Lung (tissue), 12 donors: Measurements from ENCODE around the gene COL18A1. TPM values are rescaled to one million over a fixed set of nuclear protein-coding genes. Genes with fewer than 3 reads are reported as not detected.

Experiments
- ATAC-seq: fragments of 200-7000 bp; cut with Tn5 transposase; one replicate; pipeline ENCODE4 v1.9.1; 2020; ENCODE audit warnings: moderate number of reproducible peaks; ENCODE audit not compliant: insufficient read depth, low FRiP score
- DNase-seq, 3 donors: peaks; one replicate each; pipeline ENCODE4 v3.0.0-alpha.2; 2013 to 2017
- H3K27ac ChIP-seq, 2 donors: one replicate each; pipeline ENCODE4 v1.5.1; 2013; ENCODE audit warnings: mild to moderate bottlenecking in 2 of 2, moderate library complexity in 2 of 2, control low read depth in 1 of 2, inconsistent platforms in 1 of 2, low read depth in 1 of 2, low read length in 1 of 2
- H3K27me3 ChIP-seq, 3 donors: one replicate each; pipeline ENCODE4 v1.5.1; 2013; ENCODE audit warnings: low read length in 2 of 3; ENCODE audit not compliant: control insufficient read depth in 3 of 3, insufficient read depth in 3 of 3
- H3K36me3 ChIP-seq, 4 donors: one replicate each; pipeline ENCODE4 v1.5.1; 2013; ENCODE audit warnings: low read length in 4 of 4, mild to moderate bottlenecking in 1 of 4, moderate library complexity in 1 of 4; ENCODE audit not compliant: control insufficient read depth in 4 of 4, insufficient read depth in 4 of 4
- H3K4me1 ChIP-seq, 5 donors: one replicate each; pipeline ENCODE4 v1.5.1; 2013; ENCODE audit warnings: low read length in 5 of 5, mild to moderate bottlenecking in 2 of 5, moderate library complexity in 1 of 5; ENCODE audit not compliant: control insufficient read depth in 5 of 5, insufficient read depth in 5 of 5
- H3K4me3 ChIP-seq: one replicate; pipeline ENCODE4 v1.5.1; 2013; ENCODE audit warnings: mild to moderate bottlenecking, control low read depth, moderate library complexity
- H3K9ac ChIP-seq, 2 donors: one replicate each; pipeline ENCODE4 v1.5.1; 2013; ENCODE audit warnings: low read length in 2 of 2, control low read depth in 1 of 2; ENCODE audit not compliant: insufficient read depth in 1 of 2
- H3K9me3 ChIP-seq, 4 donors: one replicate each; pipeline ENCODE4 v1.5.1; 2013; ENCODE audit warnings: low read length in 3 of 4, mild to moderate bottlenecking in 1 of 4, moderate library complexity in 1 of 4; ENCODE audit not compliant: control insufficient read depth in 4 of 4, insufficient read depth in 3 of 4
- CTCF ChIP-seq: IDR thresholded peaks from 2 replicates; pipeline ENCODE4 v1.5.1; 2012; ENCODE audit warnings: mild to moderate bottlenecking; ENCODE audit errors: control extremely low read depth, extremely low read depth
- WGBS, 2 donors: extraction: QIAGEN DNeasy Blood & Tissue Kit; methylation state at CpG; one replicate each; pipeline ENCODE4 v1.1.7; 2013; 5-methylcytosine and 5-hydroxymethylcytosine counted together
- polyA plus RNA-seq, 2 donors: library from polyadenylated mRNA; stranded (reverse); fragments of 200-250 nt; gene quantifications; one replicate each; pipeline ENCODE4 v1.2.1, GENCODE V29; 2013
- total RNA-seq, 2 donors: library from RNA; depleted of rRNA in 1 of 2; stranded (reverse); fragments of >200 nt in 1 of 2; gene quantifications; one replicate each; pipeline ENCODE4 v1.2.1, GENCODE V29; 2014 to 2021
- donor health status: control.
- donor health status: control.
- donor health status: Bipolar disorder and iron deficiency.
- donor health status: healthy.
- donor health status: DM: yes; HTN: yes; CAD: no.

COL18A1 gene
- total and polyA plus RNA-seq, 4 donors: 42.7 to 102 (median 45.8) TPM

- Histone ChIP-seq H3K27me3 (no peaks in the 10 kb centered on the region), H3K36me3 (peaks cover 0 to 10% (median 8%) of the 10 kb centered on the region in 4 donors), H3K4me3 (no peak overlapping the region), H3K4me1 (peaks cover 0 to 19% (median 8%) of the 10 kb centered on the region in 5 donors), H3K27ac (peak overlapping the region in 1 of 2 donors; percentile 66), H3K9me3 (no peaks in the 10 kb centered on the region), H3K9ac (no peak overlapping the region)
- ATAC-seq (no peak), DNase-seq (no peak)
- 73 to 81% methylated on average over 18 of the region's 18 CpGs for WGBS, 2 donors
- no peak for TF ChIP-seq CTCF
These were observed 123.2 kb downstream of the COL18A1 start for GRCh38 chr21:45528028-45528705.

- Histone ChIP-seq H3K27me3 (no peaks in the 10 kb centered on the region), H3K4me1 (peaks cover 0 to 22% (median 10%) of the 10 kb centered on the region in 5 donors), H3K4me3 (no peak overlapping the region), H3K9me3 (no peaks in the 10 kb centered on the region), H3K36me3 (peaks cover 0 to 10% (median 7%) of the 10 kb centered on the region in 4 donors), H3K27ac (peak overlapping the region in 1 of 2 donors; percentile 28), H3K9ac (no peak overlapping the region)
- no peak for TF ChIP-seq CTCF
- 84 to 85% methylated on average over 19 to 20 of the region's 20 CpGs for WGBS, 2 donors
- ATAC-seq (no peak), DNase-seq (no peak)
These were observed 124.2 kb downstream of the COL18A1 start for GRCh38 chr21:45528981-45529784.

GRCh38 chr21:45529785-45530422 is 124.9 kb downstream of the COL18A1 start:
- H3K9ac ChIP-seq: no peak overlapping the region
- no peak for TF ChIP-seq CTCF
- no peak for DNase-seq
- H3K4me1 ChIP-seq: peaks cover 0 to 28% (median 15%) of the 10 kb centered on the region in 5 donors
- H3K27me3 ChIP-seq: no peaks in the 10 kb centered on the region
- no peaks in the 10 kb centered on the region for H3K9me3 ChIP-seq
- H3K4me3 ChIP-seq: no peak overlapping the region
- 85 to 96% methylated on average over 11 of the region's 11 CpGs for WGBS, 2 donors
- H3K36me3 ChIP-seq: peaks cover 0 to 10% (median 7%) of the 10 kb centered on the region in 4 donors
- no peak overlapping the region for H3K27ac ChIP-seq
- ATAC-seq: no peak
